T-helper 22 cell (primary cell): Measurements from ENCODE around the gene CENPC.
"Not testable (repeated sequence)": the region's sequence is repeated elsewhere in the genome, so short reads cannot be mapped to it uniquely, and the experiment has no call there.

Experiments
- DNase-seq: peaks from one replicate; pipeline ENCODE4 v3.0.0-alpha.2; 2020; ENCODE audit warnings: low read depth

Gene CENPC

GRCh38 chr4:67470871-67471270 is 74.4 kb downstream of the CENPC start:
- DNase-seq = no peak

GRCh38 chr4:67468830-67469229 is 76.5 kb downstream of the CENPC start:
- DNase-seq = no peak

DNA sequence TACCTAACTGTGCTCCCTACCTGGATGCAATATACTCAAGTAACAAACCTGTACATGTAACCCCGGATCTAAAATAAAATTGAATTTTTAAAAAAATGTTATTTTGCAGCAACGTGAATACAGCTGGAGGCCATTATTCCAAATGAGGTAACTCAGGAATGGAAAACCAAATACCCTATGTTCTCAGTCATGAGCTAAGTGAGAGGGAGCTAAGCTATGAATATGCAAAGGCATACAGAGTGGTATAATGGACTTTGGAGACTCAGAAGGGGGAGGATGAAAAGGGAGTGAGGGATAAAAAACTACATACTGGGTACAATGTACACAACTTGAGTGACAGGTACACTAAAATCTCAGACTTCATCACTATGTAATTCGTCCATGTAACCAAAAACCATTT is 78.6 kb downstream of the CENPC start:
- no peak for DNase-seq

DNA sequence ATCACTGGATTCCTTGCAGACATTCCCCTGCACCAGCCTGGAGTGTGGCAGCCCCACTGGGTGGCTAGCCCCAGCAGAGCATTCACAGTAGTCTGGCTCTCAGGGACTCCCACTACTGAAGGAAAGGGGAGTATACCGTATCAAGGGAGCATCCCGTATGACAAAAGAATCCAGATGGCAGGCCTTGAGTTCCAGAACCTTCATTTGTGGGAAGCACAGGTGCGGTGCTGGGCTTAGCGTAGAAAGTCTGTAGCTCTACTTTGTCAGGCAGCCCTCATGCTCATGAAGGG is 79.6 kb downstream of the CENPC start:
- DNase-seq = no peak

DNA sequence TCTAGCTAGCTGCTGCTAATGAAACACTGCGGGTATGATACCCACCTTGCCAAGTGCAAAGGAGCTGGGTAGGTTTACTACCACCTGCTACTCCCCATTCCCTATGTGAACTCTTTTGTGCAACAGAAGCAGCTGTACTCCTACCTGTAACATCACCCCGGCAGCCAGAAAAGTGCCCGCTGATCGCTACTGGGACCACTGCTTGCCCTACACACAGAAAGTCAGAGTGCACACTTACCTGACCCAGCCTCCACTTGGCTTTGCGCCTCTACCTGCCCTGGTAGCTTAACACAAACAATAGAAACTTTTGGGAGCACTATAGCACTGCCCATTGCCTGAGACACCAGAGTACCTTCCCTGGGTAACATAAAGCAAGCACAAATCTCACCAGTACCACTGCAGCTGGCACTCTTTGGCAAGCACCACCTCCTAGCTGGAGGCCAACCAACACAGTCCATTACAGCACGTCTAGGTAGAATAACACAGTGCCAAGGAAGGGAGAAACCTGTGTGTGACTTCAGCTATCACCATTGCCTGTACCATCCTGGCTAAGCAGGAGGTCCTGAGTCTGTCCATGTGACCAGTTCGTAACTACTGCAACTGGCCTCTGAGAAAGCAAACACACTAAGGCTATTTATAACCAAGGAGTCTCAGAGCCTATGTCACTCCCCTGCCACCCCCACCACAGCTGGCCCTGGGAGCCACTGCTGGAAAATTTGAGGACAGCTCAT is 80.1 kb downstream of the CENPC start:
- DNase-seq = no peak

DNA sequence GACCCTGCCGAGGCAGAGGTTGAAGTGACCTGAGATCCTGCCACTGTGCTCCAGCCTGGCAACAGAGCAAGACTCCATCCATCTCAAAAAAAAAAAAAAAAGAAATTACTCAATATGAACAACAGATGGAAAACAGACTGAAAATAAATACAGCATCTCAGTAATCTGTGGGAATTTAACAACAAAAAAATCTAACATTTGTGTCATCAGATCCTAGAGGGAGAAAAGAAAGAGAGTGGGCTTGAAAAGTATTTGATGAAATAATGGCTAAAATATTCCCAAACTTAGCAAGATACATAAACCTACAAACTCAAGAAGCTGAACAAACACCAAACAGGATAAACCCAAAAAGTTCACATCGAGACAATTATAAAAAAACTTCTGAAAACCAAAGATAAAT is 84.7 kb downstream of the CENPC start:
- DNase-seq = no peak

- no peak for DNase-seq
Measured at GRCh38 chr4:67459164-67459563, 86.1 kb downstream of the CENPC start.

DNA sequence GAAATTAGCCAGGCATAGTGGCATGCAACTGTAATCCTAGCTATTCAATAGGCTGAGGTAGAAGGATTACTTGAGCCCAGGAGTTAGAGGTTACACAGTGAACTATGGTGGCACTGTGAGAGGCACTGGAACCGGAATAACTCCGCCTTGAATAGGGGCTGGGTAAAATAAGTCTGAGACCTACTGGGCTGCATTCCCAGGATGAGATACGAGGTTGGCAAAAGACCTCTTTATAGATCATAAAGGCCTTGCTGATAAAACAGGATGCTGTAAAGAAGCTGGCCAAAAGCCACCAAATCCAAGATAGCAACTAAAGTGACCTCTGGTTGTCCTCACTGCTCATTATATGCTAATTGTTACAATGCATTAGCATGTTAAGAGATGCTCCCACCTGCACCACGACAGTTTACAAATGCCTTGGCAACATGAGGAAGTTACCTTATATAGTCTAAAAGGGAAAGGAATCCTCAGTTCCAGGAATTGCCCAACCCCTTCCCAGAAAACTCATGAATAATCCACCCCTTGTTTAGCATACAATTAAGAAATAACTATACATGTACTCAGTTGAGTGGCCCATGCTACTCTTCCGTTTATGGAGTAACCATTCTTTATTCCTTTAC is 88.6 kb downstream of the CENPC start:
- no peak for DNase-seq

DNA sequence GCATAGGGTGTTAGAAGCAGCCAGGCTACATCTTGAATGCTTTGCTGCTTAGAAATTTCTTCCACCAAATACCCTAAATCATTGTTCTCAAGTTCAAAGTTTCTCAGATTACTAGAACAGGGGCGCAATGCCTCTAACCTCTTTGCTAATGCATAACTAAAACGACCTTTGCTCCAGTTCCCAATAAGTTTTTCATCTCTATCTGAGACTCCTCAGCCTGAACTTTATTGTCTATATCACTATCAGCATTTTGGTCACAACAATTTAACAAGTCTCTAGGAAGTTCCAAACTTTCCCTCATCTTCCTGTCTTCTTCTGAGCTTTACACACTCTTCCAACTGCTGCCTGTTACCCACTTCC is 92.5 kb downstream of the CENPC start:
- DNase-seq = not testable (repeated sequence)

GRCh38 chr4:67452100-67452845 is 93.0 kb downstream of the CENPC start:
- no peak for DNase-seq

GRCh38 chr4:67451464-67451863 is 93.8 kb downstream of the CENPC start:
- DNase-seq = no peak

DNA sequence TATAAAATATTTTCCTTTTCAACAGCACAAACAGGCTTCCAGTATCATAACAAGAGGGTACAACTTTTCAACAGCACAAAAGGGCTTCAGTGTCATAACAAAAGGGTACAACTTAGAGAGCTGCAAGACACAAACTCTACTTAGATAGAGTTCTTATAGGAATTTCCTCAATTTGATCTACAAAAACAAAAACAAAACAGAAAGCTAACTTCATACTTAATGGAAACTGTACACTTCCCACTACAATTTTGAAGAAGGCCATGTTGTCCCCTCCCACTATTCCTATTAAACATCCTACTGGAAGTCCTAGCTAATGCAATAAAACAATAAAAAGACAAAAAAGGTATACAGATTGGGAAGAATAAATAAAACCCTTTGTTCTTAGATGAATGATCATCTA is 96.7 kb downstream of the CENPC start:
- no peak for DNase-seq

- DNase-seq = no peak
Measured at GRCh38 chr4:67447873-67448272, 97.4 kb downstream of the CENPC start.

DNA sequence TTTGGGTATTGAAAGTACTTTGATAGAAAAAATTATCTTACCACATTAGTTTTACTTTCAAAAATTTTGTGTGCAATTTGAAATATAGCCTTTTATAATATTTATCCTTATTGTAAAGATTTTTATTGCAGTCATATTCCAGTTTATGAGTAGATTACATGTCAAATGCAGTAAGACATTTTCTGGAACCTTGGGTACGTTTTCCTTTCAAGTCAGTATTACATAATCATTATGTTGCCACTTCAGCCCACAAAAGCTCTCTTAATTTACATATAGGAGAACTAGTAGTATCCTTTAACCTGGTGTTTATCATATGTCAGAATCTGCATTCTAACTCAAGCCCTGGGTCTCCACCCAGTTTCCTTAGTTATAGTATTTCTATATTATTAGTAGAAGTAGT is 98.5 kb downstream of the CENPC start:
- DNase-seq = no peak

GRCh38 chr4:67445881-67446280 is 99.4 kb downstream of the CENPC start:
- DNase-seq = not testable (repeated sequence)

DNA sequence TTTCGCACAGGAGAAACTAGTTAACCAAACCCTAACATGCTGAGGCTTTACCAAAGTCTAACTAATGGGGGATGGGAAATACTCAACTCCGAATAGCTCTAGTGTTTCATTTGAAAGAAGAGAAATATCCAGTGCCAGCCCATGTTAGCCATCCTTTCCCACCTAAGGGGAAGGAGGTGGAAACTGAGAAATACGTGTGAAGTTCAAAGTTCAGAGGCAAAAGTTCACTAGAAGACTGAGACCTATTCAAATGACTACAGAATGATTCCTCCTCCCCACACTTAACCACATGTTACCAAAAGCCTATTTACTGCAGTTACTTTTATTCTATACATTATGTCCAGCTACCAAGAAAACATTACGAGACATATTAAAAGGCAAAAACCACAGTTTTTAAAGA is 106.3 kb downstream of the CENPC start:
- DNase-seq = no peak

- no peak for DNase-seq
Measured at GRCh38 chr4:67437974-67438713, 107.2 kb downstream of the CENPC start.

- DNase-seq = no peak
Measured at GRCh38 chr4:67436742-67437141, 108.6 kb downstream of the CENPC start.

GRCh38 chr4:67430989-67431388 is 114.3 kb downstream of the CENPC start:
- no peak for DNase-seq

GRCh38 chr4:67428819-67429218 is 116.5 kb downstream of the CENPC start:
- no peak for DNase-seq
